BE2C (cell line): ENCODE results near the gene SEMA3A.

ENCODE experiments used
- DNase-seq: peaks from one replicate; pipeline ENCODE4 v3.0.0-alpha.2; 2020
- H3K27me3 ChIP-seq: fragments of 250-450 bp; sonication (Bioruptor Pico); 2 replicates; pipeline ENCODE4 v1.5.1; 2020; ENCODE audit warnings: mild to moderate bottlenecking
- H3K36me3 ChIP-seq: fragments of 250-450 bp; sonication (Bioruptor Pico); 2 replicates; pipeline ENCODE4 v1.5.1; 2020; ENCODE audit warnings: mild to moderate bottlenecking
- H3K4me1 ChIP-seq: fragments of 250-450 bp; sonication (Bioruptor Pico); 2 replicates; pipeline ENCODE4 v1.5.1; 2020
- H3K4me3 ChIP-seq: 2 replicates; pipeline ENCODE4 v1.5.1; 2011; ENCODE audit warnings: low read depth, low read length
- H3K9me3 ChIP-seq: fragments of 250-450 bp; sonication (Bioruptor Pico); 2 replicates; pipeline ENCODE4 v1.5.1; 2020
- CTCF ChIP-seq: IDR thresholded peaks from 2 replicates; pipeline ENCODE4 v1.5.1; 2012; ENCODE audit warnings: mild to moderate bottlenecking, low read depth, low read length

The SEMA3A gene

GRCh38 chr7:84177758-84178412, 16.7 kb downstream of the SEMA3A start:
- no peaks in the 10 kb centered on the region for H3K27me3 ChIP-seq
- H3K4me1 ChIP-seq, result peaks cover 4% of the 10 kb centered on the region; the same call in 1 of the 2 replicates
- no peaks in the 10 kb centered on the region for H3K9me3 ChIP-seq
- H3K36me3 ChIP-seq, result no peaks in the 10 kb centered on the region
- H3K4me3 ChIP-seq, result no peak overlapping the region
- TF ChIP-seq CTCF, result no peak
- no peak for DNase-seq

- H3K4me1 ChIP-seq, result peaks cover 4% of the 10 kb centered on the region; the same call in 1 of the 2 replicates
- H3K4me3 ChIP-seq, result no peak overlapping the region
- TF ChIP-seq CTCF, result no peak
- no peaks in the 10 kb centered on the region for H3K36me3 ChIP-seq
- DNase-seq, result no peak
- H3K27me3 ChIP-seq, result no peaks in the 10 kb centered on the region
- no peaks in the 10 kb centered on the region for H3K9me3 ChIP-seq
These were observed 17.9 kb downstream of the SEMA3A start for GRCh38 chr7:84176716-84177115.

GRCh38 chr7:84175461-84175860, 19.1 kb downstream of the SEMA3A start:
- no peak for DNase-seq
- no peaks in the 10 kb centered on the region for H3K36me3 ChIP-seq
- no peaks in the 10 kb centered on the region for H3K27me3 ChIP-seq
- H3K4me1 ChIP-seq, result peaks cover 4% of the 10 kb centered on the region; the same call in 1 of the 2 replicates
- no peak for TF ChIP-seq CTCF
- no peak overlapping the region for H3K4me3 ChIP-seq
- H3K9me3 ChIP-seq, result no peaks in the 10 kb centered on the region

GRCh38 chr7:84170646-84171045, 23.9 kb downstream of the SEMA3A start:
- no peak for DNase-seq
- Histone ChIP-seq H3K27me3 (no peaks in the 10 kb centered on the region), H3K4me3 (no peak overlapping the region), H3K4me1 (peaks cover 11% of the 10 kb centered on the region; the same call in 1 of the 2 replicates), H3K36me3 (no peaks in the 10 kb centered on the region), H3K9me3 (no peaks in the 10 kb centered on the region)
- no peak for TF ChIP-seq CTCF

GRCh38 chr7:84162584-84162983, 32.0 kb downstream of the SEMA3A start:
- no peak for DNase-seq
- Histone ChIP-seq H3K27me3 (no peaks in the 10 kb centered on the region), H3K4me1 (no peaks in the 10 kb centered on the region; the same call in 1 of the 2 replicates), H3K9me3 (no peaks in the 10 kb centered on the region), H3K4me3 (no peak overlapping the region), H3K36me3 (no peaks in the 10 kb centered on the region)
- no peak for TF ChIP-seq CTCF

GRCh38 chr7:84162125-84162524, 32.5 kb downstream of the SEMA3A start:
- TF ChIP-seq CTCF, result no peak
- no peak for DNase-seq
- H3K4me3 ChIP-seq, result no peak overlapping the region
- no peaks in the 10 kb centered on the region for H3K27me3 ChIP-seq
- no peaks in the 10 kb centered on the region for H3K36me3 ChIP-seq
- no peaks in the 10 kb centered on the region for H3K9me3 ChIP-seq
- H3K4me1 ChIP-seq, result no peaks in the 10 kb centered on the region; the same call in 1 of the 2 replicates
